HG03442 (cell line): ENCODE data around the gene CNIH3.

Experiments
- ATAC-seq: cut with Tn5 transposase; IDR thresholded peaks from one replicate; pipeline ENCODE4 v1.9.1; 2021; ENCODE audit warnings: mild to moderate bottlenecking, moderate library complexity; ENCODE audit not compliant: unreplicated experiment

Gene CNIH3

DNA sequence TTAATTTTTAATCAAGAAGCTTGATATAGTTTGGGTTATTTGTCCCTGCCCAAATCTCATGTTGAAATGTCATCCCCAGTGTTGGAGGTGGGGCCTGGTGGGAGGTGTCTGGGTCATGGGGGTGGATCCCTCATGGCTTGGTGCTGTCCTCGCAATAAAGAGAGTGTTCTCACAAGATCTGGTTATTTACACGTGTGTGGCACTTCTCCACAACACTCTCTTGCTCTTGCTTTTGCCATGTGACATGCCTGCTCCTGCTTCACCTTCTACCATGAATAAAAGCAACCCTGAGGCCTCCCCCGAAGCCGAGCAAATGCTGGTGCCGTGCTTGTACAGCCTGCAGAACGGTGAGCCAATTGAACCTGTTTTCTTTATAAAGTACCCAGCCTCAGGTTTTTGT, 2.6 kb upstream of the CNIH3 start:
- ATAC-seq = no peak

DNA sequence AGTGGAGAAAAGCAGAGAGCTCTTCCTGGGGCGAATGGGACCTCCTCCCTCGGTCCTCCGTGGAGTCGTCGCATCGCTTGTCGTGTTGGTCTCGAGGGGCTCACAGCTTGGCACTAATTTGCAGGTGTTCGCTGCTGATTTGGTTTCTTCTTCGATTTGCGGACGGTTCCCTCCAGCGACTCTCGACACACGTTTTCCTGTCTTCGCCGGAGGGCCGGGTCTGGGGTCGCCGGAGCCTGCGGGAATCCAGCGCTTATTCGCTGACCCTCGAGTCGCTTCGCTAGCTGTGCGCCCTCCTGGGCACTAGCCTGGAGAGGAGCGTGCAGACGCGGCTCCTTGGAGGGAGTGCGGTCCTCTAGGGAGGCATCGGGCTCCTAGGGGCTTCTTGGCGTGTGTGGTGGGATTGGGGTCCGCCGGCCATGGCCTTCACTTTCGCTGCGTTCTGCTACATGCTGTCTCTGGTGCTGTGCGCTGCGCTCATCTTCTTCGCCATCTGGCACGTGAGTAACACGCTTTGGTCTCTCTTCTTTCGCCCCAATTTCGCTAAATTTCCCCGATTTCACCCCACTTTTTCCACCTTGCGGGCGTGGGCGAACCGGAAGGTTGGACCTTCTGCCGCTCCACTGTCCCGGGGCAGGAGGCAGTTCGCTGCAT, 766 bp downstream of the CNIH3 start:
- no peak for ATAC-seq

DNA sequence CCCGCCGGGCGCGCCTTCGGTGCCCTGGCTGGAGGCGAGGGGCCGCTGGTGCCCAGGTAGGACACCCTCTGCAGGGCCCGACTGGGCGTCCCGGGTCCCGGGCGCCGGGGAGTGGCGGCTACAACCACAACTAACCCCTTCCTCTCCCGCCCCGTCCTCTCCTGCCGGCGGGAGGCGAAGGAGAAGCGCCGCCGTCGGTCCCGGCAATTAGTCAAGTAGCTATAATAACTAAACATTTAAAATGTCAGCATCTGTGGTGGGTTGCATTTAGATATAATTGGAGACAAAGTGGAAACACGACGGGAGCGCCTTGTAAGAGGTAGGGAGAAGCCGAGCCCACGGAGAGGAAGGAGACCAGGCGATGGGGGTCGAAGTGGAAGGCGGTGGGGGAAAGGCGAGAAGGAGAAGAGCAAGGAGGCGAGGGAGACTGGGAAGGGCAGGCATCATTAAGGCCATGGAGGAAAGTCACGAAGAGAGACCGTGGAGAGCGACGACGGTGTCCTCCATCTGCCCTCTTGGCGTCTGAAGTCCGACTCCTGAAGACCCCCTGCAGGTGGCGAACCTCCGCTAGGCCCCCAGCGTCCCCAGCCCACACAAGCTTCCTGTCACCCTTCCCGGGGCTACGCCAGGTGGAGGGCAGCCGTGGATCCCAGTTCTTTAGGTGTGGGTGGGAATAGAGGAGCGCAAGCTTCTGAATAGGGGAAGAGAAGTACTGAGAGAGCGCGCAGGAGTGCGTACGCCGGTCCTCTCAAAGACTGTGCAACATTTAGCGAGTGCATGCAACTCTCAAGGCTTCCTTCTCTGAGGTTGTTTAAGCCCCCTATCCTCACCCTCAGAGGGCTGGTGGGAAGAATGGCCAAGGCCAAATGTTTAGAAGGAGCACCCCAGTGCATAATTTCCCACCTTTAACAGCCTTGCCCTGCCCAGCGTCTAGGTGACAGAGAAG, 1.6 kb downstream of the CNIH3 start:
- no peak for ATAC-seq

DNA sequence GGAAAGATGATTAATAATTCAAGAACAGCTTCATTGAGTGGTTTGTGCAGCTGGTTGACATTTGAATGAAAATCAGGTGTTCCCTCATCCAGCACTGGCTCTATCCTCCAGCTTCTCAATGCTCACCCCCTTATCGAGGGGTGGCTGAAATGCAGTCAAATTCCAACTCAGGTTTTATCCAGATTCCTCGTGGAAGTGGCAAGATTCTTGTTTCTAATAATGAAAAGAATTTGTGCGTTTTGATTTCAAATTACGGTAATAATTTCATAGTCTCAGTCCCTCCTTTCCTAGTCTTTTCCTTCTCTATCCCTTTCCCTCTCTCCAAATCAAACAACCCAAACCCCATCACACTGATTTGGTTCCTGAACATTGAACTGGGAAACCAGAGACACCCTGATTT, 3.1 kb downstream of the CNIH3 start:
- ATAC-seq = no peak

DNA sequence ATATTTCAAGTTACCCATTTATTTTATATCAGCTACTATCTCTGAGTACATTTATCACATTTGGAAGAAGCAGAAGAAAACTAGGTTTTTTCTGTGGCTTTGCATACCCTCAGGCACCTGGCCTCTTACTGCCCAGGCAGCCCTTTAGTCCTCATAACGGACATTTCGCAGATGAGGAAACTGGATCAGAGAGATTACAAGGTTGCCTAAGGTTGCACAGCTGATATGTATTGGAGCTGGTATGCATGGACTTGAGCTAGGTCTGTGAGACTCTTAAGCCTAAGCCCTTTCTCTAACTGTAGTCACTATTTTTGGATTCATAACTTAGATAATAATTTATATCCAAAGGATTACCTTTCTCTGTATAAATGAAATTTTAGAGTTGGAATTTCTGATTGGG, 4.0 kb downstream of the CNIH3 start:
- ATAC-seq = no peak

DNA sequence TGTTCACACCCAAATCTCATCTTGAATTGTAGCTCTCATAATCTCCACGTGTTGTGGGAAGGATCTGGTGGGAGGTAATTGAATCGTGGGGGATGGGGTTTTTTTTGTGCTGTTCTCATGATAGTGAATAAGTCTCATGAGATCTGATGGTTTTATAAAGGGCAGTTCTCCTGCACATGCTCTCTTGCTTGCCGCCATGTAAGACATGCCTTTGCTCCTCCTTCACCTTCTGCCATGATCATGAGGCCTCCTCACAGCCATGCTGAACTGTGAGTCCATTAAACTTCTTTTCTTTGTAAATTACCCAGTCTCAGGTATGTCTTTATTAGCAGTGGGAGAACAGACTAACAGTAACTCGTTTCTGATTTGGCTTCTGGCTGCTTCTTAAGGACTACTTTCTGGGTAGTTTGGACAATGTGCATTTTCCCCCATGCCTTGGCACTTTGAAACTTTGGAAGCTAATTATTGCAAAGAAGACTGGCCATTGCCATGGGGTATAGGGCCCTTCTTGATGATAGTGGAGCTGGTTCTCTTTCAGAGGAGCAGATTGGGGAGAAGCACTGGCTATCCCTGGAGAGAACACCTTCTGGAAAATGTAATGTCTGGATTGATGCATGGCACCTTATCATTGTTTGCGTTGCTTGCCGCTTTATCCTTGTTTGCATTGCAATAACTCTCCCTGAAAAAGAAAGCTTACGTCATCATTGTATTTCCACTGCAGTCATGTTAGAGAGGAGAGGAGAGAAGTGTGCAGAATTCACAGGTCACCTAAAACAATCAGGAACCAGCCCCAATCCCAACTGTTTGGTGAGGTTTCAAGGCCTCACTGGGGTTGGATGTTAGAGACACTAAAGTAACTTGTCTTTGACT, 5.9 kb downstream of the CNIH3 start:
- ATAC-seq = no peak

DNA sequence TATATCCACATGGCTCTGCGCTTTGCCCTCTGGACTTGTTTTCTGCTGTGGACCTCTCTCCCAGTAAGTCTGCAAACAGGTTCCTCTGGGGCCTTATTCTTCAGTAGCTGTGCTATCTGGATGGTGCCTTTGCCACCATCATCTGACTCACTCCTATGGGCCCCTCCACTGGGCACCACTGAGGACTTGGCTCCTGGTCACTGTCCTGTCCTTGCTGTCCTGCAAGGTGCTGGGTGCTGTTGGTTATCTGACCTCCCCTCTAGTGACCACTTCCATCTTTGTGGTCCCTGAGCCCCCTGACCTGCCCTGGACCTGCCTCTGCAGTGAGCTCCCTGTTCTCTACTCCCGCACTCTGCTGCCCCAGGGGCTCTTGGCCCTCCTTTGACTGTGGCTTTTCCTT, 6.7 kb downstream of the CNIH3 start:
- ATAC-seq = no peak

DNA sequence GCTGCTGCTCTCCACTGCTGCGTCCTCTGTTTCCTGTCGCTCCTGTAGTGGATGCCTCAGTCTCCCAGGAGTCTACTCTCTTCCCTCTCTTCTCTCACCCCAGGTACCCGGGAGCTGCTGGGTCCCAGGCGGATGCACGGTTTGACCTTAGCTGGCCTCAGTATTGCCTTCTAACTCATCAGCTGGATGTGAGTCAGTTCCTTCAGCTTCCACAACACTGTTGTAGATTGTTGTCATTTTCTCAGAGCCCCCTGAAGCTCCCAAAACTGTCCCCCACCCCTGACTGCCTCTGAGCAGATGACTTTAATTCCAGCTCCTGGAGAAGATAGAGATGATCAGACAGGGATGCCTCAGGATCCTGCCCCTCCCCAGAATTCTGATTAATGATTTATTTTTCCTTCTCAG, 7.2 kb downstream of the CNIH3 start:
- ATAC-seq = no peak

DNA sequence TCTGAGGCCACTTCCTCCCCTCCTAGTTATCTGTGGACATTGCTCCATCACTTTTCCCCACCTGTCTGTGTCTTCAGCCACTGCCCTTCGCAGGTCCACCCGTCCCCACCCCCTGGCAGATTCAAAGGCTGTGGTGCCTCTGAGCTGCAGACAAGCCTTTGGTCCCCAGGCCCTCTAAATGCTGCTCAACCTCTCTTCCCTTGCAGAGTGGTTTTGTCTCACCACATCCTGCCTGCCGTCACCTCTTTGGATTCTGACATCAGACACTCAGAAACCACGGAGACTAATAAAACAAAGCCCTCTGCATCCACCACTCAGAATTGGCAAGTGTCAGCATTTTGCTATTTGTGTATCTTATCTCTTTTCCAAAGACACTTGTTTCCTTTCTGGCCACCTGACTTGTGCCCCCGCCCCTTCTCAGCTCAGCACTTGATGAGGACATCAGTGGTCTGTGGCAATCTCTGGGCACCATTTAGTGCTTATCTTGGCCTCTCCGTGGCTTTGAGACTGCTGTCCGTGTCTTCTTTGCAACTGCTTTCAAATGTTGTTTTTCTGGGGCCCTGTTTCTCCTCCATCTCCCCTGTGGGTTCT, 7.7 kb downstream of the CNIH3 start:
- peak; percentile 95 for ATAC-seq

DNA sequence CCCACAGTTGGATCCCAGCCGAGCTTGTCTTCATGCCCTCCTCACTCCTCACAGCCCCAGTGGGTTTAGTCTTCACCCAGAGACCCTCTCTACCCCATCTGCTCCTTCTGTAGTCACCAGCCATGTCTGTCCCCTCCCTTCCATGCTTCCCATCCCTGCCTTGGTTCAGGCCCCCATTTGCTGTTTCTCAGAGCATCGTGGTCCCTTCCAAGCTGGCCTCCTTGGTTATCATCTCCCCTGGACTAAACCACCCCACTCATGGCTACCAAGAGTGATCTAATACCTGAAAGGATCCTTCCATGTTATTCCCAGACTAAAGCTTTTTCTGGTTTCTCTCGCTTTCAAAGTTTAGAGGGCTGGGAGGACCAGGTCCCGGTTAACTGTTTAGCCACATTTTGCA, 8.3 kb downstream of the CNIH3 start:
- ATAC-seq = no peak

DNA sequence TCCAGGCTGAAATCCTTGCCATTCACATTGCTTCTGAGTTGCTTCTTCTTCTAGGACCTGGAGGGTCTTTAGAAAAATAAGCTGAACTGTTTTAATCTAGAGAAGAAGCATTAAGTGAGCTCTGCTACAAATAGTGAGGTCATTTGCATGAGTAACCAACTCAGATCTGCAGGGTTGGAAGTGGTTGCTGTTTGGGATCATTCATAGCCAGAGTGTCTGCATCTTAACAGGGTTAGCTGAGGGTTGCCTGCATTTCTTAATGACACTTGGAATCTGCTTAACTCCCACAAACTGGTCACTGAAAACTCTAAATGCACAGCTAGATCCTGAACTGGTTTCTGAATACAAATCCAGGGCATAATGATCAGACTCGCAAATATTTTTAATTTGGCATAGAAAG, 9.9 kb downstream of the CNIH3 start:
- no peak for ATAC-seq

DNA sequence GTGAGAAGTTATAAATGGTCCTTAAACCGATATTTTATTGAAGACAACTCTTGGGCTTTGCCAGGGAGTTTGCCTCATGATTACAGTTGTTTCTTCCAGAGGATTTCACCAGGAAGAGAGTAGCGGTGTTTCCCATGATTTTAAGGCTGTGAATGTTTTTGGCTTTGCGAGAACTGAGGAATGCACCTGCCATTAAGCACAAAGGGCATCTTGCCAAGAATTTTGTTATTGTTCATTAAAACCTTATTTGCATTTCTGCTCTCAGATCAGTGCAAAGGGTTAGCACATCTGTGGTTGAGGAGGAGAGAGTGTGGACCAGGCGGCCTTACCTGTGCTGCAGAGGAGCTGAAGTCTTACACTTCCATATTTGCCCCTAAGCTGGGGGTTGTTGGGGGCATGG, 13.8 kb downstream of the CNIH3 start:
- no peak for ATAC-seq

DNA sequence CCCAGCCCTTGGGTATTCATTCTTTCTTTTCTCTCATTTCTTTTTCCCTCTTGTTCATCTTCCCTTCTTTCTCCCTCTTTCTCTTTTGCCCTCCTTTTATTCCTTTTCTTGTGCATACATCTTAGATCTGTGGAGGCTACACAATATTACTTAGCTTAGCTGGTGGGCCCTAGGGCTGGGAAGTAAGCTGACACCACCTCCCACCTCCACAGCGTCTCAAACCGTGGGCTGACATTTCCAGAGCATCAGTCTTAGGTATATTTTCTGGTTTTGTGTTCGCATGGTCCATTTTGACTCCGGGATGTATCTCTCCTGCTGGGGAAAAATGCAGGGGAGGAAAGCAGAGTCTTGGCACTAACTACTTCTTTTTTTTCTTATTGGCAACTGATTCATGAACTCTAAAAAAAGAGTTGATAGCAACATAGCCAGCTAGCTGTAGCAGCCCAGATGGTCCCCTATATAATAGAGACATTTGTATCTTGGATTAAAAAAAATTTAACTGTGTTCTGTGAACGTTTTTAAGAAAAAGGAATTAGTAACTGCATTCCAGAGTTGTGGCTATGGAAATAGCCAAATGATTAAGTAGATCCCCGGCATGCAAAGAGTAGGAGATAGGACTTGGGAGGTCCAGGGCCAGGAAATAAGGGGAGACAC, 15.5 kb downstream of the CNIH3 start:
- no peak for ATAC-seq

DNA sequence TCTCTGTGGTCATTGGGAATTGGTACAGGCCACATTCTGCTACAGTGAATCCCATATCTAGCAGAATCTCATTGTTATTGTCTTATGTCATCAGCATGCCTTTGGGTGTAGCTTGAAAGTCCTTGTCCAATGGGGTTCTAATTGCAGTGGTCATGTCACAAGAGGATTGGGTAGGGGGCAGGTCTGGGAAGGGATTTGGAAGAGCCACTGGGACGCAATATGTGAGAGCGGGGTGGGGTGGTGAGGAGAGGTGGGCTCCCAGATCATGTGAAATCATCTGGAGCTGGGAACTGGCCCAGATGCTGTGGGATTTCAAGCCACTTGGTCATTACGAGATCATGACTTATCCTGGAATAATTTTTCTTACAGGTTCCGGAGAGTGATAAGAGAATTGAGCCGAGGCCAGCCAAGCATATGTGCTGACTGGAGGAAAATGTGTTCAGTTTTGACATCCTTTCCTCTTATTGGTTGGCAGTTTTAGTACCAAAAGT, 16.3 kb downstream of the CNIH3 start:
- ATAC-seq = no peak

DNA sequence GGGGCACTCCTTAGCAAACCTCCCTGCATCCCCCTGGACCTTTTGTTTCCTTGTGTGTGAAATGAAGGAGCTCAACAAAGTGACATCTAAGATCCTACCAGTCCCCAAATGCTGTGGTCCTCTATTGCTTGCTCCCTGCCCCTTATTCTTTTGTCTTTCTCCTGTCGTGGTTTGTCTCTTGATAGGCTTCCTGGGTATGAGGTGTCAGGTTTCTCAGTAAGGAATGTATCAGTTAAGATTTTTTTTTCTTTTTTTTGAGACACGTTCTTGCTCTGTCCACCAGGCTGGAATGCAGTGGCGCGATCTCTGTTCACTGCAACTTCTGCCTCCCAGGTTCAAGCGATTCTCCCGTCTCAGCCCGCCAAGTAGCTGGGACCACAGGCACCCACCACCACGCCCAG, 16.8 kb downstream of the CNIH3 start:
- ATAC-seq = no peak

DNA sequence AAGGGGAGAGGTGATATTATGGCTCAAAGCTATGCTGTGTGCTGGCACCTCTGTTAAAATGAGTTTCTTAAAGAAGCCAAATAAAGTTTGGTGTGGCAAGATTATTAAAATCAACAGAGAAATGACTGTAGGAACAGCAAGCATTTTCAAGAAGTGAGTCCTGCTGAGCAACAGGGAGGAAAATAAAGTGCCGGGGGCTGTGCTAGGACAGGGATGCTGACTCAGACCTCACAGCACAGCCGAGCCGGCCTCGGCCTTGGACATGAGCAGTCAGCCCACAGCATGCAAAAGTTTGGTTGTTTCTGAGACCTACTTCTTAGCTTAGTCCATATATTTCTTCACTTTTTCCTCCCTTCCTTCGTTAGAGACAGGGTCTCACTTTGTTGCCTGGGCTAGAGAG, 19.2 kb downstream of the CNIH3 start:
- ATAC-seq = no peak

DNA sequence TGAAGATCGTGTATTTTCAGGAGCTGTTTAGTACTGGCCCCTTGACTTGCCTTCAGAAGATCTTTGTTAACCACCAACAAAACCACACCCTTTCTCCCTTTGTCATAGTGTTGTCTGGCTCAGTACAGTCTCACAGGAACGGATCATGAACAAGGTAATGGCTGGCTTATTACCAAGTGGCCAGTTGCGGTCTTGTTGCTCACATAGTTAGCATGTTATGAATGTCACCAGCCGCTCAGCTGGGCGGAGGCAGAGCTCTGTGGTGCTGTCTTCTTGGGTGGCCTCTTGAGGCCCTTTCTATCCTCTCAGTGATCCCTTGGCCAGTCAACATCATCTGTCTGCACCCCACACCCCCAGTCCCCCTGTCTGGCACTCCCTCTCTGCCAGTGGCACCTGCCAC, 21.4 kb downstream of the CNIH3 start:
- no peak for ATAC-seq

DNA sequence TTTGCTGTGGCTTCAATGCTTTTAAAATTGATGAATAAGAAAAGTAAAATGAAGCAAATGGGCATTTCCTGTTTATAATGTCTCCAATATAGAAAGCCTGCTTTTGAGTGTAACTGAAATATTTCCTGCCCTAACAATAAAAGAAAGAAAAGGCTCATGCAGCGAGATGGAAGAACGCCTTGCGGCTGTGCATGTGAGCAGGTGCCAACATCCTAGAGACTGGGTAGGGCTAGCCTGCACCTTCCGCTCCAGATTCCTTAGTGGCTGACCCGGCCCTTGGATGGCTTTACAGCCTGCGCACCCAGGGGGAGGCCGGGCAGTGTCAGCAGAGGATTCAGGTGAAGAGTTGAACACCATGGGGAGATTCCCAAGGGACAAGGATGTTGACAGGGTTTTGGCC, 21.8 kb downstream of the CNIH3 start:
- no peak for ATAC-seq

DNA sequence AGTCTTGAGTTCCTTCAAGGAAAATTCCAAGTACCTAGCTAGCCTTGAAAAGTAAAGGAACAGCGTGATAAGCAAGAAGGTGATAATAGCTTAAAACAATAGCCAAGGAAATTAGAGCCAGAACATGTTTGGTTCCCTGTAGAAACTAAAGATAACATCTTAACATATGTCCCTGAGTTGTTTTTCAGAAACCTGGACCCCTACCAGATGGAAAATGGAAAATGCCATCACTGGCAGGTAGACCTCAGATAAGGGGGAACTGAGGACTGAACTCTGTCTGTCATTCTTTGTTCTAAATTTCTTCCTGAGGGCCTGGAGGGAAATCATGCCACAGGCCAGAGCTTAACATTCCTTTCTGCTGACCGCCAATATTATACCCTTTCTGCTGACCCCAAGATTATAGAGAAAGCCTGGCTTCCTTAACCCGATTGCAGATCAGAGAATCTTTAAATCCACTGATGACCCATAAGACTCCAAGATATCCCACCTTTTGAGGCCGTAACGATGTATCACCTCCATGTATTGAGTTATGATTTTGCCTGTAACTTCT, 23.4 kb downstream of the CNIH3 start:
- no peak for ATAC-seq

DNA sequence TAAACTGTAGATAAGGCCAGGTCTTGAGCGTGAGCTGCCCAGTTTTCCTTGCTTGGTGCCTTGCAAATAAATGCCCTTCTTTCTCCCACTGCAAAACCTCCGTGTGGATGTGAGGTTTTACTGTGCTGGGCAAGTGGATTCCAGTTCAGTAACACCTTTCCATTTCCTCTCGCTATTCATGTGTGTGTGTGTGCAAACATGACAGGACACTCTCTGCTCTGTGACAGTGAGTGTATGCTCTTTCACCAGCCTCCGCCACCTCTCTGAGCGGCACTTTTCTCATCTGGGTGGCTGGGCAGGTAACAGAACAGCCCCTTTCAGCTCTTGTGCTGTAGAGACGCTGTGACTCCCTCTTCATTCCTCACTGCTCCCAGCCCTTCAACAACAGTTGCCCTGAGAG, 23.9 kb downstream of the CNIH3 start:
- no peak for ATAC-seq
